SH-SY5Y (cell line): Measurements from ENCODE around the gene ANKRD11.

Experiments
- GATA2 ChIP-seq: IDR thresholded peaks from 2 replicates; pipeline ENCODE4 v1.6.1; 2011; ENCODE audit warnings: mild to moderate bottlenecking, low read depth, low read length
- GATA3 ChIP-seq: IDR thresholded peaks from 2 replicates; pipeline ENCODE4 v1.6.1; 2011; ENCODE audit warnings: low read depth, mild to moderate bottlenecking, low read length, moderate library complexity

Gene ANKRD11

GRCh38 chr16:89268987-89269735 lies 221.2 kb downstream of the ANKRD11 start:
- TF ChIP-seq GATA2: no peak
- no peak for TF ChIP-seq GATA3

- TF ChIP-seq GATA2: no peak
- no peak for TF ChIP-seq GATA3
Measured at GRCh38 chr16:89268585-89268984, 221.8 kb downstream of the ANKRD11 start.

- TF ChIP-seq GATA3: no peak
- no peak for TF ChIP-seq GATA2
Measured at GRCh38 chr16:89266521-89267134, 223.7 kb downstream of the ANKRD11 start.

GRCh38 chr16:89265647-89266046 lies 224.7 kb downstream of the ANKRD11 start:
- TF ChIP-seq GATA2 (no peak), GATA3 (no peak)

GRCh38 chr16:89264800-89265550 lies 225.4 kb downstream of the ANKRD11 start:
- no peak for TF ChIP-seq GATA2
- TF ChIP-seq GATA3: no peak

GRCh38 chr16:89261691-89262563 lies 228.4 kb downstream of the ANKRD11 start:
- TF ChIP-seq GATA2 (no peak), GATA3 (no peak)

- TF ChIP-seq GATA2 (no peak), GATA3 (no peak)
Measured at GRCh38 chr16:89257757-89258465, 232.4 kb downstream of the ANKRD11 start.

- TF ChIP-seq GATA3 (no peak), GATA2 (no peak)
Measured at GRCh38 chr16:89257281-89257731, 233.1 kb downstream of the ANKRD11 start.

GRCh38 chr16:89256651-89257254 lies 233.6 kb downstream of the ANKRD11 start:
- no peak for TF ChIP-seq GATA2
- no peak for TF ChIP-seq GATA3

GRCh38 chr16:89253548-89254287 lies 236.6 kb downstream of the ANKRD11 start:
- TF ChIP-seq GATA2 (no peak), GATA3 (no peak)

- TF ChIP-seq GATA3: no peak
- no peak for TF ChIP-seq GATA2
Measured at GRCh38 chr16:89248196-89248982, 242.0 kb downstream of the ANKRD11 start.
